Suppressor macrophage treated with lipopolysaccharide for 4 hours (primary cell): ENCODE results near the gene SULT1A1.
"Not testable (repeated sequence)": the region's sequence is repeated elsewhere in the genome, so short reads cannot be mapped to it uniquely, and the experiment has no call there.

ENCODE experiments used
- DNase-seq: peaks from one replicate; pipeline ENCODE4 v3.0.0-alpha.2; 2020

SULT1A1 gene

GRCh38 chr16:28608496-28608808 is 1.4 kb downstream of the SULT1A1 start:
- not testable (repeated sequence) for DNase-seq

- DNase-seq = not testable (repeated sequence)
Observed at GRCh38 chr16:28607681-28608495, 2.0 kb downstream of the SULT1A1 start.

GRCh38 chr16:28607116-28607623 is 2.7 kb downstream of the SULT1A1 start:
- DNase-seq = no peak

GRCh38 chr16:28606291-28607115 is 3.3 kb downstream of the SULT1A1 start:
- no peak for DNase-seq

GRCh38 chr16:28604186-28604565 is 5.7 kb downstream of the SULT1A1 start:
- no peak for DNase-seq

- DNase-seq = no peak
Observed at GRCh38 chr16:28603381-28604185, 6.3 kb downstream of the SULT1A1 start.

GRCh38 chr16:28602529-28602928 is 7.3 kb downstream of the SULT1A1 start:
- DNase-seq = no peak

GRCh38 chr16:28602062-28602461 is 7.8 kb downstream of the SULT1A1 start:
- not testable (repeated sequence) for DNase-seq

- DNase-seq = not testable (repeated sequence)
Observed at GRCh38 chr16:28601589-28601988, 8.3 kb downstream of the SULT1A1 start.

- DNase-seq = not testable (repeated sequence)
Observed at GRCh38 chr16:28600965-28601364, 8.9 kb downstream of the SULT1A1 start.

- not testable (repeated sequence) for DNase-seq
Observed at GRCh38 chr16:28599377-28600285, 10.2 kb downstream of the SULT1A1 start.

GRCh38 chr16:28597692-28598261 is 12.1 kb downstream of the SULT1A1 start:
- peak; percentile 26 for DNase-seq

- no peak for DNase-seq
Observed at GRCh38 chr16:28596840-28597691, 12.8 kb downstream of the SULT1A1 start, which contains the start of gene SULT1A2. TSS of gene SULT1A2 (minus strand) at chr16:28597050. CDS start at chr16:28595930, 1,120 bp downstream.

- no peak for DNase-seq
Observed at GRCh38 chr16:28596115-28596630, 13.7 kb downstream of the SULT1A1 start.

- not testable (repeated sequence) for DNase-seq
Observed at GRCh38 chr16:28595451-28595850, 14.4 kb downstream of the SULT1A1 start.

GRCh38 chr16:28592979-28593553 is 16.8 kb downstream of the SULT1A1 start:
- DNase-seq = no peak

- no peak for DNase-seq
Observed at GRCh38 chr16:28592511-28592910, 17.3 kb downstream of the SULT1A1 start.

- DNase-seq = no peak
Observed at GRCh38 chr16:28591355-28591754, 18.5 kb downstream of the SULT1A1 start.
